GM12878 (cell line): ENCODE data around the gene LDLR. TPM values are rescaled to one million over a fixed set of nuclear protein-coding genes. Genes with fewer than 3 reads are reported as not detected.

Experiments
- ATAC-seq: fragments of 200-7000 bp; cut with Tn5 transposase; 3 replicates; pipeline ENCODE4 v1.9.1; 2020; ENCODE audit warnings: mild to moderate bottlenecking, moderate library complexity
- BruUV-seq: library from RNA; stranded (reverse); fragments of 400-500 nt; replicated peaks from 2 replicates; lab custom pipeline; 2021; lab: Mats Ljungman, UMichigan
- CTCF ChIA-PET: fragments of 300-600 bp; sonication (Branson Sonifier 250); formaldehyde crosslinking; extraction: SDS; loops from one replicate; lab custom pipeline; 2021; ENCODE audit warnings: inconsistent platforms; lab: Yijun Ruan, JAX
- POLR2A ChIA-PET: fragments of 350-600 bp; formaldehyde crosslinking; extraction: SDS; loops from one replicate; lab custom pipeline; 2021; ENCODE audit warnings: inconsistent platforms; lab: Charles Lee
- RAD21 ChIA-PET: fragments of 300-600 bp; sonication (Branson Sonifier 250); formaldehyde crosslinking; loops from one replicate; lab custom pipeline; 2023; ENCODE audit warnings: antibody characterized with exemption; ENCODE audit not compliant: unreplicated experiment; lab: Charles Lee
- SMC1A ChIA-PET: fragments of 300-600 bp; sonication (Branson Sonifier 250); formaldehyde crosslinking; loops from one replicate; lab custom pipeline; 2023; ENCODE audit not compliant: unreplicated experiment, uncharacterized antibody; lab: Charles Lee
- DNase-seq: peaks from one replicate; pipeline ENCODE4 v3.0.0-alpha.2; 2011; ENCODE audit warnings: low read depth, low spot score
- FAIRE-seq: peaks from 3 replicates; lab custom pipeline; 2011; peaks lifted over from hg19 to GRCh38; lab: Jason Lieb, UNC
- H2AFZ ChIP-seq: 2 replicates; pipeline ENCODE4 v1.6.0; 2011; ENCODE audit warnings: low read depth, low read length, control low read depth; ENCODE audit not compliant: control insufficient read depth
- H3K27ac ChIP-seq: 2 replicates; pipeline ENCODE4 v1.5.1; 2011; ENCODE audit warnings: control low read depth; ENCODE audit not compliant: control insufficient read depth, insufficient read depth
- H3K27me3 ChIP-seq, 2 experiments: replicated peaks in 1 of 2; 2 replicates each; pipeline versions ENCODE4 v1.6.0 to v1.6.1; 2011; ENCODE audit warnings: low read length in 1 of 2; ENCODE audit not compliant: control insufficient read depth in 2 of 2, insufficient read depth in 2 of 2
- H3K36me3 ChIP-seq, 2 experiments: 2 replicates each; pipeline ENCODE4 v1.5.1; 2011; ENCODE audit warnings: low read length in 1 of 2; ENCODE audit not compliant: control insufficient read depth in 2 of 2, insufficient read depth in 2 of 2
- H3K4me1 ChIP-seq: 2 replicates; pipeline ENCODE4 v1.6.1; 2011; ENCODE audit warnings: mild to moderate bottlenecking, low read length, moderate library complexity, mixed read lengths; ENCODE audit not compliant: control insufficient read depth, insufficient read depth
- H3K4me2 ChIP-seq: 2 replicates; pipeline ENCODE4 v1.6.0; 2011; ENCODE audit warnings: control low read depth; ENCODE audit not compliant: control insufficient read depth, insufficient read depth
- H3K4me3 ChIP-seq: fragments of 200-600 bp; sonication (generic); 2 replicates; pipeline ENCODE4 v1.5.1; 2016
- H3K79me2 ChIP-seq: 2 replicates; pipeline ENCODE4 v1.6.0; 2011; ENCODE audit warnings: low read length; ENCODE audit not compliant: control insufficient read depth, insufficient read depth
- H3K9ac ChIP-seq: 2 replicates; pipeline ENCODE4 v1.8.0; 2011; ENCODE audit warnings: low read length, control low read depth, mixed read lengths; ENCODE audit not compliant: control insufficient read depth, insufficient read depth
- H3K9me3 ChIP-seq: replicated peaks from 3 replicates; pipeline ENCODE4 v1.5.1; 2011; ENCODE audit warnings: mild to moderate bottlenecking, low read length; ENCODE audit not compliant: control insufficient read depth, insufficient read depth
- H4K20me1 ChIP-seq: 2 replicates; pipeline ENCODE4 v1.6.0; 2011; ENCODE audit not compliant: control insufficient read depth, insufficient read depth
- BCLAF1 ChIP-seq: fragments of 450-650 bp; IDR thresholded peaks from 2 replicates; pipeline ENCODE4 v1.6.1; 2017; ENCODE audit warnings: antibody characterized with exemption, mild to moderate bottlenecking, moderate library complexity
- CBX3 ChIP-seq: fragments of 200-600 bp; sonication (generic); IDR thresholded peaks from 2 replicates; pipeline ENCODE4 v1.6.1; 2016; ENCODE audit warnings: low read depth, borderline replicate concordance
- CEBPZ ChIP-seq: fragments of 150-350 bp; IDR thresholded peaks from 2 replicates; pipeline ENCODE4 v1.6.1; 2016; ENCODE audit warnings: low read depth, low read length
- CREM ChIP-seq: IDR thresholded peaks from 2 replicates; pipeline ENCODE4 v1.6.1; 2014; ENCODE audit warnings: antibody characterized with exemption, low read depth
- HDAC6 ChIP-seq: fragments of 200-600 bp; sonication (generic); IDR thresholded peaks from one replicate; pipeline ENCODE4 v1.8.0; 2017; ENCODE audit warnings: antibody characterized with exemption; ENCODE audit not compliant: unreplicated experiment
- LARP7 ChIP-seq: fragments of 450-650 bp; IDR thresholded peaks from 2 replicates; pipeline ENCODE4 v1.6.1; 2017; ENCODE audit warnings: mild to moderate bottlenecking
- REST ChIP-seq: IDR thresholded peaks from 2 replicates; pipeline ENCODE4 v1.6.1; 2012; ENCODE audit warnings: mild to moderate bottlenecking, low read depth, low read length
- TCF3 ChIP-seq: IDR thresholded peaks from 2 replicates; pipeline ENCODE4 v1.6.1; 2012; ENCODE audit warnings: low read depth, mild to moderate bottlenecking, low read length, borderline replicate concordance; ENCODE audit not compliant: insufficient read depth
- USF2 ChIP-seq: IDR thresholded peaks from 2 replicates; pipeline ENCODE4 v1.6.1; 2011; ENCODE audit warnings: low read depth, low read length, improper control_type of control experiment, borderline replicate concordance
- YY1 ChIP-seq: IDR thresholded peaks from 2 replicates; pipeline ENCODE4 v1.6.1; 2011; ENCODE audit warnings: low read depth, mild to moderate bottlenecking, low read length
- ZBED1 ChIP-seq: IDR thresholded peaks from 2 replicates; pipeline ENCODE4 v1.6.1; 2016; ENCODE audit warnings: borderline replicate concordance
- WGBS: methylation state at CpG from one replicate; pipeline ENCODE4 v1.1.6; 2016; ENCODE audit warnings: low lambda C conversion rate; ENCODE audit not compliant: insufficient replicate concordance, insufficient coverage; ENCODE audit errors: missing lambda C conversion rate; 5-methylcytosine and 5-hydroxymethylcytosine counted together
- in situ Hi-C: fragments of 300-500 bp; cut with MboI; formaldehyde crosslinking; loops from 9 replicates; pipeline ENCODE4 v1.14.3; 2018; ENCODE audit warnings: mixed read lengths
- intact Hi-C: fragments of 100-400 bp; cut with micrococcal nuclease; formaldehyde crosslinking; loops from one replicate; pipeline ENCODE4 v1.14.2; 2022; ENCODE audit not compliant: unreplicated experiment
- polyA plus RNA-seq, 11 experiments: library from polyadenylated mRNA; depleted of rRNA in 4 of 11; unstranded in 6 of 11; stranded (reverse) in 5 of 11; fragments of >200 nt; fragmentation: Nextera tagmentation in 4 of 11; fragmentation: Illumina TruSeq in 1 of 11; extraction: Ambion mirVana in 4 of 11; extraction: Trizol in 1 of 11; gene quantifications; 1 replicate in 1 of 11; 2 replicates in 10 of 11; pipeline versions ENCODE4 v1.2.1 to v1.2.3, GENCODE V29; 2011 to 2016; ENCODE audit warnings: inconsistent platforms in 2 of 11, missing spikeins in 2 of 11, low read depth in 1 of 11
- total RNA-seq, 4 experiments: library from RNA; depleted of rRNA in 3 of 4; stranded (reverse); fragments of >200 nt in 3 of 4; fragmentation: Illumina TruSeq in 1 of 4; extraction: Trizol in 1 of 4; gene quantifications; 2 replicates each; pipeline versions ENCODE4 v1.2.1 to v1.2.3, GENCODE V29; 2013 to 2021
- TF ChIP-seq, protein P1 (sequence below): IDR thresholded peaks from 2 replicates; pipeline ENCODE4 v1.6.1; 2011; ENCODE audit warnings: borderline replicate concordance, low read depth, mild to moderate bottlenecking, moderate library complexity, low read length; ENCODE audit not compliant: insufficient read depth, poor library complexity, severe bottlenecking

Gene LDLR
- total and polyA plus RNA-seq, 10 of the 15 experiments (the other 5 are each of a cell fraction or from before 2014, with no cell fraction given) = 11.3 to 59.2 (median 27.3) TPM

DNA sequence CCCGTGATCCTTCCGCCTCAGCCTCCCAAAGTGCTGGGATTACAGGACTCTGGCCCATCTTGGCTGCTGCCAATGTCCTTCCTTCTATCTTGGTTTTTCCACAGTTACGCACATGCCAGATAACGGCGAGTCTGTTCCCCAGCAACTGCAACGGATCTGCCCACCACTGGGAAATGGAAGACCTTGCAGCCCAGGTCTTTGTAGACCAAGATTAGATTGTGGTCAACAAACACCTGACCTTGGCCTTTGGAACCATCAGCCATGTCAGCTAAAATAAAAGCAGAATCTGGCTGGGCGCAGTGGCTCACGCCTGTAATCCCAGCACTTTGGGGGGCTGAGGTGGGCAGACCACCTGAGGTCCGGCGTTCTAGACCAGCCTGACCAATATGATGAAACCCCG, 10.4 kb upstream of the LDLR start:
- ATAC-seq (no peak), DNase-seq (no peak), FAIRE-seq (no peak)
- ChIA-PET POLR2A (no interaction called here), CTCF (no interaction called here), SMC1A (no interaction called here), RAD21 (no interaction called here)
- intact Hi-C loops (no loop called here), in situ Hi-C loops (no loop called here)
- Histone ChIP-seq H3K4me3 (no peak overlapping the region), H3K79me2 (no peaks in the 10 kb centered on the region), H3K9ac (no peak overlapping the region), H2AFZ (no peak overlapping the region), H3K9me3 (no peaks in the 10 kb centered on the region), H3K36me3 (no peaks in the 10 kb centered on the region), H3K4me2 (no peak overlapping the region), H3K4me1 (no peaks in the 10 kb centered on the region), H4K20me1 (no peaks in the 10 kb centered on the region), H3K27me3 (no peaks in the 10 kb centered on the region), H3K27ac (no peak overlapping the region)
- 95% methylated on average over 11 of the region's 11 CpGs for WGBS
- no TSS peak for BruUV-seq
- TF ChIP-seq ZBED1 (no peak), YY1 (no peak), USF2 (no peak), LARP7 (no peak), CBX3 (no peak), BCLAF1 (no peak), CEBPZ (no peak), TCF3 (no peak), REST (no peak), CREM (no peak), HDAC6 (no peak)
- TF ChIP-seq, protein P1, sequence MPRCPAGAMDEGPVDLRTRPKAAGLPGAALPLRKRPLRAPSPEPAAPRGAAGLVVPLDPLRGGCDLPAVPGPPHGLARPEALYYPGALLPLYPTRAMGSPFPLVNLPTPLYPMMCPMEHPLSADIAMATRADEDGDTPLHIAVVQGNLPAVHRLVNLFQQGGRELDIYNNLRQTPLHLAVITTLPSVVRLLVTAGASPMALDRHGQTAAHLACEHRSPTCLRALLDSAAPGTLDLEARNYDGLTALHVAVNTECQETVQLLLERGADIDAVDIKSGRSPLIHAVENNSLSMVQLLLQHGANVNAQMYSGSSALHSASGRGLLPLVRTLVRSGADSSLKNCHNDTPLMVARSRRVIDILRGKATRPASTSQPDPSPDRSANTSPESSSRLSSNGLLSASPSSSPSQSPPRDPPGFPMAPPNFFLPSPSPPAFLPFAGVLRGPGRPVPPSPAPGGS = no peak
